Right atrium auricular region (tissue), 2 donors: ENCODE results near the gene KRT84. TPM values are rescaled to one million over a fixed set of nuclear protein-coding genes. Genes with fewer than 3 reads are reported as not detected.

Experiments used
- DNase-seq: peaks from one replicate; pipeline ENCODE4 v3.0.0-alpha.2; 2019; ENCODE audit warnings: low spot score
- H3K27ac ChIP-seq, 2 donors: fragments of 200-600 bp; sonication (generic); 1 replicate in 1 of 2; 2 replicates in 1 of 2; pipeline ENCODE4 v1.5.1; 2016 to 2019
- H3K27me3 ChIP-seq, 2 donors: fragments of 200-600 bp; sonication (generic); one replicate each; pipeline versions ENCODE4 v1.5.1 to v1.6.0; 2017 to 2019
- H3K36me3 ChIP-seq: fragments of 200-600 bp; sonication (generic); one replicate; pipeline ENCODE4 v1.5.1; 2016
- H3K4me1 ChIP-seq, 2 donors: fragments of 200-600 bp; sonication (generic); one replicate each; pipeline versions ENCODE4 v1.5.1 to v1.6.0; 2017 to 2019
- H3K4me3 ChIP-seq, 2 donors: fragments of 200-600 bp; sonication (generic); 1 replicate in 1 of 2; 2 replicates in 1 of 2; pipeline ENCODE4 v1.5.1; 2017 to 2019; ENCODE audit warnings: mild to moderate bottlenecking in 1 of 2, moderate library complexity in 1 of 2
- H3K9me3 ChIP-seq, 2 donors: fragments of 200-600 bp; sonication (generic); one replicate each; pipeline ENCODE4 v1.5.1; 2019
- total RNA-seq, 2 donors: library from RNA; depleted of rRNA; stranded (reverse); fragments of >200 nt; gene quantifications; one replicate each; pipeline ENCODE4 v1.1.0, GENCODE V29; 2016
- TF ChIP-seq, protein P1 (sequence below), 2 donors: fragments of 200-600 bp; sonication (generic); IDR thresholded peaks; one replicate each; pipeline ENCODE4 v1.5.1; 2019; ENCODE audit warnings: antibody characterized with exemption in 2 of 2

KRT84 gene
- total RNA-seq, 2 donors from 2014 or later, result 0.28 TPM; not detected in 1

- Histone ChIP-seq H3K27ac (no peak overlapping the region), H3K4me3 (no peak overlapping the region), H3K36me3 (no peaks in the 10 kb centered on the region), H3K9me3 (peaks cover 0 to 28% of the 10 kb centered on the region in 2 donors), H3K4me1 (no peaks in the 10 kb centered on the region), H3K27me3 (no peaks in the 10 kb centered on the region)
- TF ChIP-seq, protein P1, sequence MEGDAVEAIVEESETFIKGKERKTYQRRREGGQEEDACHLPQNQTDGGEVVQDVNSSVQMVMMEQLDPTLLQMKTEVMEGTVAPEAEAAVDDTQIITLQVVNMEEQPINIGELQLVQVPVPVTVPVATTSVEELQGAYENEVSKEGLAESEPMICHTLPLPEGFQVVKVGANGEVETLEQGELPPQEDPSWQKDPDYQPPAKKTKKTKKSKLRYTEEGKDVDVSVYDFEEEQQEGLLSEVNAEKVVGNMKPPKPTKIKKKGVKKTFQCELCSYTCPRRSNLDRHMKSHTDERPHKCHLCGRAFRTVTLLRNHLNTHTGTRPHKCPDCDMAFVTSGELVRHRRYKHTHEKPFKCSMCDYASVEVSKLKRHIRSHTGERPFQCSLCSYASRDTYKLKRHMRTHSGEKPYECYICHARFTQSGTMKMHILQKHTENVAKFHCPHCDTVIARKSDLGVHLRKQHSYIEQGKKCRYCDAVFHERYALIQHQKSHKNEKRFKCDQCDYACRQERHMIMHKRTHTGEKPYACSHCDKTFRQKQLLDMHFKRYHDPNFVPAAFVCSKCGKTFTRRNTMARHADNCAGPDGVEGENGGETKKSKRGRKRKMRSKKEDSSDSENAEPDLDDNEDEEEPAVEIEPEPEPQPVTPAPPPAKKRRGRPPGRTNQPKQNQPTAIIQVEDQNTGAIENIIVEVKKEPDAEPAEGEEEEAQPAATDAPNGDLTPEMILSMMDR (IDR thresholded peaks at IDR 0.05), result no peak
- DNase-seq, result no peak
Measured at GRCh38 chr12:52341066-52341580, 44.3 kb downstream of the KRT84 start.

GRCh38 chr12:52338241-52338960 is 47.1 kb downstream of the KRT84 start:
- no peaks in the 10 kb centered on the region for H3K36me3 ChIP-seq
- H3K27me3 ChIP-seq, result no peaks in the 10 kb centered on the region
- no peak for DNase-seq
- TF ChIP-seq, protein P1 (IDR thresholded peaks at IDR 0.05), result no peak
- H3K4me3 ChIP-seq, result no peak overlapping the region
- H3K4me1 ChIP-seq, result no peaks in the 10 kb centered on the region
- no peak overlapping the region for H3K27ac ChIP-seq
- H3K9me3 ChIP-seq, result peaks cover 0 to 30% of the 10 kb centered on the region in 2 donors

DNA sequence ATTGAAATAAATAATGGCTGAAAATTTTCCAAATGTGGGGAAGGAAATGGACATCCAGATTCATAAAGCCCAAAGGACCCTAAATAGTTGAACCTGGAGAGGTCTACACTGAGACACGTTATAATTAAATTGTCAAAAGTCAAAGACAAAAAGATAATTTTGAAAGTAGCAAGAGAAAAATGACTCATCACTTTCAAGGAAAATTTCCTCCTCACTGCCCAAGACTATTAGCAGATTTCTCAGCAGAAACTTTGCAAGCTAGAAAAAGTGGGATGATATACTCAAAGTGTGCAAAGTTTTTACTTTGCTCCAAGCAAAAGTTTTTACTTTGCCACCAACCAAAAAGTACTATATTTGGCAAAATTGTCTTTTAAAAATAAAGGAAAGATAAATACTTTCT is 48.4 kb downstream of the KRT84 start:
- no peaks in the 10 kb centered on the region for H3K4me1 ChIP-seq
- H3K4me3 ChIP-seq, result no peak overlapping the region
- TF ChIP-seq, protein P1 (IDR thresholded peaks at IDR 0.05), result no peak
- DNase-seq, result no peak
- H3K36me3 ChIP-seq, result no peaks in the 10 kb centered on the region
- H3K9me3 ChIP-seq, result peaks cover 0 to 23% of the 10 kb centered on the region in 2 donors
- H3K27me3 ChIP-seq, result no peaks in the 10 kb centered on the region
- no peak overlapping the region for H3K27ac ChIP-seq

DNA sequence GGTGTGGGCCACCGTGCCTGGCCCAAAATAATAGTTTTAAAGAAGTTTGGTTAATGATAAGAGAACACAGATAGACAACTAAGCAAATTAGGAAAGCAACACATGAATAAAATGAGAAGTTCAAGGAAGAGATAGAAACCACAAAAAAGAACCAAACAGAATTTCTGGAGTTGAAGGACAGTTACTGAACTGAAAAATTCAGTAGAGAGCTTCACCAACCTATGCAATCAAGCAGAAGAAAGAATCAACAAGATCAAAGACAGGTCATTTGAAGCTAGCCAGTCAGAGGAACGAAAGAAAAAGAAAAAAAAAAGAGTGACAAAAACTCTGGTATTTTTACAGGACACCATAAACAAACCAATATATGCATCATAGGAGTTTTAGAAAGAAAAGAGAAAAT is 48.8 kb downstream of the KRT84 start:
- TF ChIP-seq, protein P1 (IDR thresholded peaks at IDR 0.05), result no peak
- no peaks in the 10 kb centered on the region for H3K4me1 ChIP-seq
- no peak overlapping the region for H3K27ac ChIP-seq
- H3K27me3 ChIP-seq, result no peaks in the 10 kb centered on the region
- no peak for DNase-seq
- H3K4me3 ChIP-seq, result no peak overlapping the region
- peaks cover 0 to 23% of the 10 kb centered on the region in 2 donors for H3K9me3 ChIP-seq
- H3K36me3 ChIP-seq, result no peaks in the 10 kb centered on the region

GRCh38 chr12:52335598-52336262 is 49.7 kb downstream of the KRT84 start:
- Histone ChIP-seq H3K9me3 (peaks cover 0 to 23% of the 10 kb centered on the region in 2 donors), H3K27ac (no peak overlapping the region), H3K27me3 (no peaks in the 10 kb centered on the region), H3K4me3 (no peak overlapping the region), H3K4me1 (no peaks in the 10 kb centered on the region), H3K36me3 (no peaks in the 10 kb centered on the region)
- TF ChIP-seq, protein P1 (IDR thresholded peaks at IDR 0.05), result no peak
- DNase-seq, result no peak
